Hypothalamus (tissue), 51 donors: ENCODE data around the gene DMD.

Experiments
- DNase-seq, 51 donors: peaks; one replicate each; lab custom pipeline; 2025; lab: John Stamatoyannopoulos, UW

Gene DMD

DNA sequence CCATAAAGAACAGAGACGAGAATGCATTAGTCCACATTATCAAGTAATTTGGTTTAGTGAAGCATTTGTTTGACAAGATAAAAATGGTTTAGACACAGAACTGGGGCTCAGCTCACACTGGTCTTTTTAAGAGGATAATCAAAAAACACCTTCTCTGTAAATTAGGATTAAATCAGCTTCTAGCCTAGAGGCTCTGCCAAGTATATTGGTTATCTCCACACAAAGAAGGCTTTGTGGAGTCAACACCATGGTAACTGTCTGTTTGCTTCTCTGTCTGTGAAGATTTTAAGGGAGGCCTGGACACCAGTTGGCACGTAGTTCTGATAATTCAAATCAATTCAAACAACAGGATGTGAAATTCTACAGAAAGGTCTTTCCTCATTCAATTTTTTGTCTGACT, 687.0 kb downstream of the DMD start:
- peak in 2 of 51 donors; percentile 0 to 2 for DNase-seq

DNA sequence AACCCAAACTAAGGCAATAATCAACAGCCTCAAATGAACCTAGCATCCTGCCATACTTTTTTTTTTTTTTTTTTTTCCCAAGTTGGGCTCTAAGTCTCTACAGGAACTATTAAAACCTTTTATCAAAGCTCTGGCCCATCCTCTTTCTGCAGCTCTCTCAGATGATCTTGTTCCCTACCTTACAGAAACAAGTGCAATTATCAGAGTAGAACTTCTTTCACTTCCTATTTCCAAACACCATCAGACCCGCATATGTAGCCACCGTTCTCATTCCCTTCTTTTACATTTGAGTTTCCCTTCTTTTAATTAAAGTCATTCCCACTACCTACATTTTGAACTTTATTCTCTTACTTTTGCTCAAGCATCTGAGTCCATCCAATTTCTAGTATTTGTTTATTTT, 690.6 kb downstream of the DMD start:
- DNase-seq = no peak

DNA sequence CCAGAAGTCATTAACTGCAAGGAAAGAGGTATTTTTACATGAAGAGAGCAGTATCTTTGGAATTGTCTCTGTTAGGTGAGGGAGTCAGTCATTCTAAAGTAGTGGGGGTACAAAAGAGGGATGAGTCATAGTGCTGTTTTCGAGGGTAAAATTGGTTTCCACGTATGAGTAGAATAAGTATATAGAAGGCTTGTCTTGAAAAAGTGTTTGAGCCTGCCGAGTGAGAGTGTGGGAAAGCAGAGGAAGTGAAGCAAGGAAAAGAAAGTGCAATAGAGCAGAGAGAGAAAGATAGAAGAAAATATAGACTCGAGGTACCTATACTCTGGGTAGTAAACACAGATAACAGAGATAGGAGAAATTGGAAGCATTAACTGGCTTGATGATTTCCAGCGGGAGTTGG, 696.4 kb downstream of the DMD start:
- no peak for DNase-seq

DNA sequence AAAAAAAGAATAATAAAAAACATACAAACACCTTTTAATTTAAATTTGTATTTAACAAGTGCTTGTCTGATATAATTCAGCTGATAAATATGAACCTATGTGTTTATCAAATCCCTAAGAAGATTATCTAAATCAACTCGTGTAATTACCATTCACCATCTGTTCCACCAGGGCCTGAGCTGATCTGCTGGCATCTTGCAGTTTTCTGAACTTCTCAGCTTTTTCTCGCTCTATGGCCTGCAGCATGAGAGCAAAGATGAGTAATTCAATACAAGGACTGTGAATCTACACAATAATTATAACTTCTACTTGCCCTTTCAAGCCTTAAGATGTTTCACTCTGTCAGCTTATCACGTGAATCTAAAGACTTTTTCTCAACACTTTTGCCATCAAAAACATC, 709.7 kb downstream of the DMD start:
- no peak for DNase-seq

DNA sequence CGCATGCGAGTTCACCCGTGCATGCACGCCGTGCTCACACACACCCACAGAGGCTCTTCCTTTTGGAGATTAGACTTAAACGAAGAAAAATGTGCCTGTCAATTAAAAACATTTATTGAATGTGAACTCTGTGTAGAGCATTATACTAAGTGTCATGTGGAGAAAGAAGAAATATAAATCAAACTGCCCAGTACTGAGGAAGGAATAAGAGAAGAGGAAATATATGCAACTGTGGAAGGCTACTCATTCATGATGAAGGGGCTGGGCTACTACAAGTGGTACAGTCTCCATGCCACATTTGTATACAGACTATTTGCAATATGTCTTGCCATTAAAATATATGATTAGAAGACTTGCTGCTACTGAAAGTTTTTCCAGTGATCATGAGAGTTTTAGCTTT, 714.7 kb downstream of the DMD start:
- DNase-seq = no peak

DNA sequence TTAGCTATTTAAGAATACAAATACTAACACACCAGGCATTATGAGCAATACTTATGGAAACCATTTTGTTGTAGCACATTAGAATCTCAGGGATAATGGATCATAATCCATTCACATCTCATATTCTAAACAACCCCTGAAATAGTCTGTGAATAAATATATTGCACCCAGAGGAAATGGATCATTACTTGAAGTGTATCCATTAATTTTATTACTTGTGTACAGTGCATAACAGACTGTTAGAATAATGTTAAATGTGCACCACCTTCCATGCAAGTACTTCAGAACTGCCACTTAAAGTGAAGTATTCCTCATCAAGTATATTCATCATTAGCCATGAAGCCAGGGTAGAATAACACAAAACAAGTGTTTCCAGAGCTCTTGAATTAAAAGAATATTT, 715.5 kb downstream of the DMD start:
- no peak for DNase-seq

DNA sequence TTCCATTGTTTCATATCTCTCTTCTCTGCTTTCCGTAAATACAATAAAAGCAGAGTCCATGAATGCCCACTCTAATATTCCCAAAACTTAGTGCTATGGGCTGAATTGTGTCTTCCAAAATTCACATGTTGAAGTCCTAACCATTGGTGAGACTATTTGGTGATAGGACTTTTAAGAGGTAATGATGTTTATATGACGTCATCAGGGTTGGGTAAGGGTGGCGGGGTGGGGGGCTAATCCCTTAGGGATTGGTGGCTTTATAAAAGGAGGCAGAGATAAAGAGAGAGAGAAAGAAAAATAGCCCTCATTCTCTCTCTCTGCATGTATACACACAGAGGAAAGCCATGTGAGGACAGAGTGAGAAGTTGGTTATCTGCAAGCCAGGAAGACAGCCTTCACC, 722.2 kb downstream of the DMD start:
- DNase-seq = no peak

DNA sequence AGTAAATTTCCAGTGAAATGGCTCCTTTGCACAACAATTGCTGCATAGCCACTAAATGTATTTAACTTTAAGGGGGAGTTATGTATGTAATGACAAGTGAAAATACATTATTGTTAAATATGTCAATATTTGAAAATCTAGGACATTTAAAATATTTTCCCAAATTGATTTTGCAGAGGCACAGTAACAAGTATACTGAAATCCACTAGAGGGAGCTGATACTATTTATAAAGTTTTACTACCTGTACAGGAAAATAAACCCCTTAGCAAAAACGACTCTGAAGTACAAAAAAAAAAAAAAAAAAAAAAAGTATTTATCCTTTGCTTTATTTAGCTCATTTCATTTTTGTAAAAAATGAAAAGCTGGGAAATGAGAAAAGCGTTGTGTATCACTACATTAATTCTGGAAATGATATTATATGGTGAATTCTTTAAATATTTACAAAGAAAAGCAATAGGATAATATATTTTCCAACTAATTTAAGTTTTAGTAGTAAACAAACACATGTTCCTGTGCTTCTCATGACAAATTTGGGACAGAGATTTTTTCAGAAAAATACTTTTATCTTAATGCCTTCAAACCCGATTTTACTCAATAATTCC, 727.7 kb downstream of the DMD start:
- no peak for DNase-seq

DNA sequence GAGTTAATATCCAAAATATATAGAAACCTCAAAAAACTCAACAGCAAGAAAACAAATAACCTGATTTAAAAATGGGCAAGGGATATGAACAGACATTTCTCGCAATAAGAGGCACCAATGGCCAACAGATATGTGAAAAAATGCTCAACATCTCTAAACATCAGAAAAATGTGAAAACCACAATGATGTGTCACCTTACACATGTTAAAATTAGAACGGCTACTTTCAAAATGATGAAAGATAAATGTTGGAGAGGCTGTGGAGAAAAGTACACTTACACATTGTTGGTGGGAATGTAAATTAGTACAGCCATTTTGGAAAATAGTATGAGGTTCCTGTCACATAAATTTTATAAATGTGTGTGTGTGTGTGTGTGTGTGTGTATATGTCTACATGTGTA, 731.3 kb downstream of the DMD start:
- DNase-seq = no peak

DNA sequence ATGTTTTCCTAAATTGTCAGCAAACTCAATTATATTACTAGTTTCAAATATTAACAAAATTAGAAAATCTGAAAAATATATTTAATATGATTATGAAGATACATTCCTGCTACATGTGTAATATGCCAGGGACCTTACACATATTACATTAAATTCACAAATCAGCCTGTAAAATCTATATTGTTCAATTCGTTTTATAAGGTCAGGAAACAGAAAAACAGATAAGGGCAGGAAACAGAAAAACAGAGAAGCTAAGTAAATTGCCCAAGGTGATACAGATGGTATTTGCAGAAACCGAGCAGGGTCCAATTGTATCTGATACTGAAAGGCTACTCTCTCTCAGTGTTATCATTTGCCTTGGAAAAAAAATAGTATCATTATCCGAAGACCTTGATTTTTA, 739.0 kb downstream of the DMD start:
- DNase-seq = no peak

DNA sequence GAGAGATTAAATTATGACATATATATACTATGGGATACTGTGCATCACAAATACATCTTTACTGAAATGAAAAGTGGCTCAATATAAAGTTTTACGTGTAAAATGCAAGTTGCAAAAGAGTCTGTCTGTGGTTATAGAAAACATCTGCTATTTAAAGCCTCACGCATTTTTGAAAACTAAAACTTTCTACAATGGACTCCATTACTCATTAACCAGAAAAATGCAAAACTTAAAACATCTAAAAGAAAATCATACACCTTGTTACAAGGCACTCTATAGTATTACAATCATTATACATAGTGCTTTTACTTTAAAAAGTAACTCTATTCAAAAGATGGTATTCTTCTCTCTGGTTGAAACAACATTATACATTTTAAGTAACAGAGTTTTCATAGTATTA, 755.6 kb downstream of the DMD start:
- DNase-seq = no peak

DNA sequence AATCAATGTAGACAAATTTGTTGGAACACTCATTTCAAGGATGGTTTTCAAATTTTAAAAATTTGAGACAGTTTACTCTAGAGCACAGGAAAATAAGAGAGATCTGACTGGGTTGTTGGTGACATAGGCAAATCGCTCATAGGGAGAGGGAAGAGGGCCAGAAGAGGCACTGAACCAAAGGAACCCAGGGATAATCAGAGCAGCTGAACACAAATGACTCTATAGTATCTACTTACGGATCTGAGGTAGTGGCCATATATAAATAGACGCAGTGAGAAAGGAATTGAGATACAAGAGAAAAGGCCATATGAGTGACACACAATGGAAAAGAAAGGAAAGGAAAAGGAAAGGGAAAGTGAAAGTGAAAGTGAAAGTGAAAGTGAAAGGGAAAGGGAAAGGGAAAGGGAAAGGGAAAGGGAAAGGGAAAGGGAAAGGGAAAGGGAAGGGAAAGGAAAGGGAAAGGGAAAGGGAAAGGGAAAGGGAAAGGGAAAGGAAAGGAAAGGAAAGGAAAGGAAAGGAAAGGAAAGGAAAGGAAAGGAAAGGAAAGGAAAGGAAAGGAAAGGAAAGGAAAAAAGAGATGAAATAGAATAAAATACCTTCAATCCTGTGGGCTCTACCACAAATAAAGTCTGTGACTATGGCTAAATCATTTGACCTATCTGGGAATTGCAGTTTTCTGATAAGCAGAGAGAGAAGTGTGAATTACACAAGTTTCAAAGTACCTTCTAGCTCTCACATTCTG, 759.2 kb downstream of the DMD start:
- DNase-seq = no peak

DNA sequence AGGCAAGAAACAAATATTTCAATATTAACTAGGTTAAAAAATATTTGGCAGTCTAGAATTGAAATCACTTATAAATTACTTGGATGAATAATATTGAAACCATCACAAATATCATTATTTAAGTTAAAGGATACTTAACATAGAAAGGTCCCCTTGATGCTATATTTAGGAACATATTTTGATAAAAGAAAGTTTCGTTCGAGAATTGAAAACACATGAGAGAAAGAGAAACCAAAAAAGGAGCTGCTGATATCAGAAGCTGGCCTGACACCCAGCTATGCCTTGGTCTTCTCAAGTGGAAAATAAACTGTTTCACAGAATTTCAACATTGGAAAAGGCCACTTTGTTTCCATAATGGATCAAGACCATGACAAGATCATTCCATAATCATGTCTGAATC, 762.4 kb downstream of the DMD start:
- DNase-seq = no peak

DNA sequence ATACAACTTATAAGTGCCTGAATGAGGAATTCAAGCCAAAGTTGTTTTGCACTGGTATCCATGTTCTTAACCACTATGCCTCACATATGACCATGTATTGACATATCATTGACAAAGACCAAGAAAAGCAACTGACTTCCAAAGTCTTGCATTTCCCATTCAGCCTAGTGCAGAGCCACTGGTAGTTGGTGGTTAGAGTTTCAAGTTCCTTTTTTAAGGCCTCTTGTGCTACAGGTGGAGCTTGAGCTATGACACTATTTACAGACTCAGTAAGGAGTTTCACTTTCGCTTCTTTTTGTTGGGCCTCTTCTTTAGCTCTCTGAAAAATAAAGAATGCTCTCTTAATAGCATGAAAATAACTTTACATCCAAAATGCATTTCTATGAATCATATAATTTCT, 763.0 kb downstream of the DMD start:
- no peak for DNase-seq

DNA sequence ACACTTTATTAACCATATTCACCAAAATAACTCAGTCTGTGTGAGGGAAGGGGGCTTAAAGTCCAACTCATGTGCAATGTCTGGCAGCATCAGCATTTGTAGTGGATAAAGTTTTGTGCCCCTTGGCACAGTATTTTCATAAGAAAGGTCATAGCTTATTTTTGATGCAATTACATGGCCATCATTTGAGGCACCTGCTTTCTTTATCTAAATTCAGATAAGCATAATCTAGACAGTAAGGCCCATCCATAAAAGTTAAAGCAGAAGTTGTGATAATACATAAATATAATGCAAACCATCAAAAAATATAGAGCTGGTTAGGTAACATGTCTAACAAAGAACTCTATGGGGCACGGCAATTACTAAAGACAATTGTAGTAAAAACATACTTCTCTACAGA, 763.7 kb downstream of the DMD start:
- no peak for DNase-seq

DNA sequence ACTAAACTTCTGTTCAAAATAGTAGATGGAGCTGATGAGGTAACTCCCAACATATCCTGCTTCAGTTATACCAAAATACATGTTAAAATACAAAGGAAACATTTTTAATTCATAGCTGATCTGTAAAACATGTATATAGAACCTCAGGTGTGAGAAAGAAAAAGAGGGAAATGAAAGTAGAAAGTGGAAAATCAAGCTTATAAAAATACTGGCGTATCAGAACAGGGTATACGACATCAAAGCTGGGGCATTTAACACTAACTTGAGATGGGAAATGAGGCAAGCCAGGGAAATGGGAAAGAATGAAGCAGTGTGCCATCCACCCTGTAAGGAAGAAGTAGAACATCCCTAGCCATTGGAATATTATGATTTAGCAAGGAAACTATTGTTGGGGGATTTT, 767.5 kb downstream of the DMD start:
- no peak for DNase-seq

DNA sequence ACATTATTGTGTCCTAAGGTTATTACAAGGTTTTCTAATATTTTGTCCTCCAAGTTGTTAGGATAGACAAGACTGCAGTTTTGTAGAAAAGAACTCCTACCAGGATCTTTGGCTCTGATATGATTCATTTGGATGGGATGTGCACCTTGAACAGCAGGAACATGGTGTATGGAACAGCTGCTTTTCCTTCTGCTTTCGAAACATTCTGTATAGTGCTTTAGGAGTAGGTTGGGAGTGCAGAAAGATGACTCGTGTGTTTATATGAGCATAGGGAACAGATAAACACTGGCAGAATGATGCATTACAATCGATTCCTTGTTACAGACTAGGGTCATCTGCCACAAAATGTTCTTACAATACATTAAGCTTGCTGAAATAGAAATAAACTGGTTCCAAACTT, 790.1 kb downstream of the DMD start:
- DNase-seq = no peak

DNA sequence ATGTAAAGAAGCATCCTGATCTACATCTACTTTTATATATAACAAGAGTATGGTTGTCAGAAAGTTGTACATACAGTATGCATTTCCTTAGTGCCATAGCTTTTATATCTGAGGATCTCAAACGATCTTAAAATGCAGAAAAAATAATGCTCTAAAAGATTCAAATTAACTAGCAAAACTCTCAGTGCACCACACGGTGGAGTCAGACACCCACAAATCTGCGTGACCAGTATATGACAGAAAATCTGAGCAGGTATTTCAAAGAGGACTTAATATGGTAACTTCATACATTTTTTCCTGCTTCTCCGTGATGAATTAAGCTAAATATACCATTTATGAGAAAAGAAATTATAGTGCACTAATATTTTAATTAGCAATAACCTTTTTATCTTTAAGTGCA, 803.0 kb downstream of the DMD start:
- peak in 1 of 51 donors; percentile 0 for DNase-seq

DNA sequence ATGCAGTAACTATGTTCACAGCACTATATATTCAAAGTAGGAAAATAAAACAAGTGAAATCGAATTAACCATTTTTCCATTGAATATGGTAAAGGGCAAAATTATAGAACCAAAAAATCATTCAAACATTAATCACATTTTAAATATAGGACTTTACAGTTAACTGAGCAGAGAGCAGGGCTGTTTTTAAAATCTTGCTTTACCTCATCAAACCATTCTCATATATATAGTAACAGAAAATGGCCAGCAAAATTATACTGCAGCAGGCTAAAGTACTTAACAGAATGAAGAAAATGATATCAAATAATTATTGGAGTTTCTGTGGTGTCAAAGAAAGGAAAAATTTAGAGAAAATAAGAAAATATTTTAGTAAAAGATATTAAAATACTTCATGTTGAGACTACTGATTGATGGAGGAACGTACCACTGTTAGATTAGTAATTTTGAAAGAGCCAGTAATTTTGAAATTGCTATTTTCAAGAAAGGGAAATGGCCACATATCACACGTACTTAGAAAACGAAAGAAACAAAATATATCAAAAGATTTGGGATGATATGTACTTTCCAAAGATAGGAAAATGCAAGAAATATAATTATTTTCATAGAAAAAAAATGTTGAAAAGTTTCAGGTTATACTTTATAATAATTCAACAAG, 813.7 kb downstream of the DMD start:
- no peak for DNase-seq

DNA sequence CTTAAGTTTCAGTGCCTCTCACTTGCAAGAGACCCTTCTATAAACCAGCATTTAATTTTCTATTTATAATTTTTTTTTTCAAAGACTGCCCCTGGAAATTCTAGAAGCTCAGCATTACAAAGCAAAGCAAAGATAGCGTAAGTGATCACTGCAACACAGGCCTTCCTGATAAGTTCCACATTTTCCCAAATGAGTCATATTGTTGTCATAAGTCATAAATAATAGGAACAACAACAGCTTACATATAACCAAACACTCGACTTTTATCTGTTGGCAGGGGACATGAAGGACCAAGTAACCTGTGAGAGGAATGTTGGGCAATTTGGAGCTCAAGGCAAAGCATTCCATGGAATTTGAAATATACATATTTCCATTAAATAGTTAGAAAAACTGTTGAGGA, 815.5 kb downstream of the DMD start:
- DNase-seq = no peak

DNA sequence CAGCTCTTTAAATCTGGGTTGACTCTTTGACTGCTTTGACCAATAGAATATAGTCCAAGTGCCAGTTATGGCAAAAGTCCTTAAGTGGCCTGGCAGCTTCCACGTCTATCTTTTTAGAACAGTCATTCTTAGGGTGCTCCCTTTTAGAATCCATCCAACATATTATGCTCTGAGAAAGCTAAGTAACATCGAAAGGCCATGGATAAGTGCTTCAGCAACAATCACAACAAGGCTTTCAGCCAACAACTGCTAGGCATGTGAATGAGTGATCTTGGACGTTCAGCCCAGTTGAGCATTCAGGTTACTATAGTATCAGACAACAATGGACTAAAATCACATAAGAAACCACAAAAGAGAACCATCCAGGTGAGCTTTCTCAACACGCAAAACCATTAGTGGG, 818.7 kb downstream of the DMD start:
- no peak for DNase-seq

DNA sequence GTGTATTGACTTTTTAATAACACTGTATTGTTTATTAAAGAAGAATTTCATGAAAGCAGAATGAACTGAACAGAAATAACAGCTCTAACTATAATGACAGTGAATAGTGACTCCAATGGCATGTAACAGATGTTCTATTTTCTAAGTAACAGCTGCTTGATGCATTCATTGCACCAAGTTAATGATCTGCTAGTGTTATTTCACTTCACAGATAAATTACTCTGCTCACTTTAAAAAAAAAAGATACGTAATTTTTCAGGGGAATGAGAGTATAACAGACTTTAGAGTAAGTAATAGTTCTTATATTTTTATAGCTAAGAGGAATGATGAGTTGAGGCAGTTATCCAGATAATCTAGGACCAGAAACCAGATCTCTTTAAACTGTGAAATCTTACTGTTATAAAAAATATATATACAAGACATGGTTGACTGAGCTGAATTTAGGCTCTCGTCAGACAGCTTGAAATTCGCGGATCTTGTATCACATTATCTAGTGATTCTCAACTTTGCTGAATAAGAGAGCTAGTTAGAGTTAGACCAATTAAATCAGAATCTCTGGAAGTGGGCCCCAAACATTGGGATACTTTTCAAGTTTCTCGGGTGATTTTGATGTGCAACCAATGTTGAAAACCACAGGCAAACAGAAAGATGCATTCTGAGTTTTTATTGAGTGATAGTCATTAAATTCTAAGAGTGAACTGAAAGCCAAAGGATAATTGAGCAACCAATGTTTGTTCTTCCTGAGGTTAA, 840.7 kb downstream of the DMD start:
- DNase-seq = no peak
